ENCODE data around the gene NPIPB8. TPM values are rescaled to one million over a fixed set of nuclear protein-coding genes. Genes with fewer than 3 reads are reported as not detected.

NPIPB8 gene
- total RNA-seq: not detected in 2 replicates

DNA sequence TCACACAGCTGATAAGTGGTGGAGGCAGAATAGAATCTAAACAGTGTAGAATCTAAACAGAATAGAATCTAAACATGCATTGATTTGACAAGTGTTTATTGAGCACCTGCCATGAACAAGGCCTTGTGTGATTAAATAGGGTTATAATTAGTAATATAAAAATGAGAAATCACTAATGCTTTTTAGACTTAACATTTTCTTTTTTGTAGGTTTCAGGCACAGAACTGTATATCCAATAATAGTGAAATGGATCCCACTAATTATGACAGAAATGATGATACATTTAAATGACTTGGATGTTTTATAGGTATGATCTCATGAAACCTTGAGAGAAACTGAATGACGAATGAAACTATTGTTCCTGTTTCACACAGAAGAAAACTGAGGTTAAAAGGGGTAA, at the start of gene NPIPB8:
Gene NPIPB8, plus strand, starts transcription at position 301 of the 400 bp plus-strand sequence. CDS start 296 bp downstream, outside the sequence.

DNA sequence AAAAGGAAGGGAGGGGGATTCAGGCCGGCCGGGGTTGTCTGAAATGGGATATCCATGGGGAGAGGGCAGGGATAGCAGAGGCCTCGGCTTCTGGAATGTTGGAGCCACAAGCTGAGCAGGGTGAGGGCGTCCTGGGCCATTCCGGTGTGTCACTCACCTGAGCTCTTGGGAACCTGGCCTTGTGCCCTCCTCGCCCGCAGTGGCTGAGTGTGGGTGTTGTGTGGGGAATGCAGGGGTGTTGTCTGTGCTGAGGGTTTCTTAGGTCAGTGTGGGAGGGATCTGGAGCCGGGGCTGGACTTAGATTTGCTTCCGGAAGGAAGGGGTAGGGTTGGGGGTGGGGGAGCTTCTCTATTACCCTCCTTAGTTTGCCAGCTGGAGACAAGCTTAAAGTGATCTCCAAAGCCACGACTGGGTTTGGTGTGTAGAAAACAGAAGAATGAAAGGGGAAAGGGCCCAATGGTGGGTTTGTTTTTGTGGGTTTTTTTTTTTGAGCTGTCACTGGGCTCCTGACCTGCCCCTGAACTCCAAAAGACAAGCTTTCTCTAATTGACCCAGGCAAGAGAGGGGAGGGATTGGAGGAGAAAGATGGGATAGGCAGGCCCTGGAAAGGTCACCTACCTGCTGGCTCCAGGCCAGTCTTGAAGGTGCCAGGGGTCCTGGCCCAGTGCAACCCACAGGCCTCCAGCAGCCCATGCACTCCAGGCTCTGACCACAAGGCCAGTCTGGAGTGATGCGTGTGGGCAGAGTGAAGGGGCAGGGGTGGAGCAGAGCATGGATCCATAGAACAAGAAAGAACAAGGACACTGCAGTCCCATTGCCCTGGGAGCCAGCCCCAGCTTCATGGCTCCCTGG, 40.8 kb upstream of the NPIPB8 start, which contains the start of gene SULT1A2:
Gene SULT1A2, minus strand, starts transcription at position 211 of the 852 bp plus-strand sequence. CDS start 1,120 bp downstream, outside the sequence.

DNA sequence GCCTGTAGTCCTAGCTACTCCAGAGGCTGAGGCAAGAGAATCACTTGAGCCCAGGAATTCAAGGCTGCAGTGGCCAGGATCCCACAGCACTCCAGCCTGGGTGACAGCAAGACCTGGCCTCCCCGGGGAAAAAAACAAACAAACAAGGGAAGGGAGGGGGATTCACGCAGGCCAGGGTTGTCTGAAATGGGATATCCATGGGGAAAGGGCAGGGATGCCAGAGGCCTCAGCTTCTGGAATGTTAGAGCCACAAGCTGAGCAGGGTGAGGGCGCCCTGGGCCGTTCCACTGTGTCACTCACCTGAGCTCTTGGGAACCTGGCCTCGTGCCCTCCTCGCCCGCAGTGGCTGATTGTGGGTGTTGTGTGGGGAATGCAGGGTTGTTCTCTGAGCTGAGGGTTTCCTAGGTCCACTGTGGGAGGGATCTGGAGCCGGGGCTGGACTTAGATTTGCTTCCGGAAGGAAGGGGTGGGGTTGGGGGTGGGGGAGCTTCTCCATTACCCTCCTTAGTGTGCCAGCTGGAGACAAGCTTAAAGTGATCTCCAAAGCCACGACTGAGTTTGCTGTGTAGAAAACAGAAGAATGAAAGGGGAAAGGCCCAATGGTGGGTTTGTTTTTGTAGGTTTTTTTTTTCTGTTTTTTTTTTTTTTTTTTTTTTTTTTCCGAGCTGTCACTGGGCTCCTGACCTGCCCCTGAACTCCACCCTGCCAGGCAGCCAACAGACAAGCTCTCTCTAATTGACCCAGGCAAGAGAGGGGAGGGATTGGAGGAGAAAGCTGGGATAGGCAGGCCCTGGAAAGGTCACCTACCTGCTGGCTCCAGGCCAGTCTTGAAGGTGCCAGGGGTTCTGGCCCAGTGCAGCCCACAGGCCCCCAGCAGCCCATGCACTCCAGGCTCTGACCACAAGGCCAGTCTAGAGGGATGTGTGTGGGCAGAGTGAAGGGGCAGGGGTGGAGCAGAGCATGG, 28.0 kb upstream of the NPIPB8 start, which contains the start of gene SULT1A1:
Gene SULT1A1, minus strand, starts transcription at position 414 of the 964 bp plus-strand sequence. CDS start 1,189 bp downstream, outside the sequence.

Other genes starting within 250 kb of the NPIPB8 start
- 75.4 and 111 TPM in 2 replicates for gene EIF3CL, start 234.2 kb upstream of the NPIPB8 start, total RNA-seq
- gene NPIPB7, start 165.7 kb upstream of the NPIPB8 start, total RNA-seq: not detected in 2 replicates
- 19.6 and 29.8 TPM in 2 replicates for gene CLN3, start 146.0 kb upstream of the NPIPB8 start, total RNA-seq
- gene APOBR, start 143.4 kb upstream of the NPIPB8 start, total RNA-seq: not detected in 2 replicates
- not detected in 2 replicates for gene IL27, start 131.2 kb upstream of the NPIPB8 start, total RNA-seq
- gene NUPR1, start 99.1 kb upstream of the NPIPB8 start, total RNA-seq: 12.5 and 13.5 TPM in 2 replicates
- gene SGF29, start 84.1 kb upstream of the NPIPB8 start, total RNA-seq: 9.5 and 11.6 TPM in 2 replicates
- not detected in 2 replicates for gene SULT1A2, start 41.0 kb upstream of the NPIPB8 start, total RNA-seq
- 4.7 and 6.5 TPM in 2 replicates for gene SULT1A1, start 28.0 kb upstream of the NPIPB8 start, total RNA-seq
- 153 and 209 TPM in 2 replicates for gene EIF3C, start 73.4 kb downstream of the NPIPB8 start, total RNA-seq
- not detected in 2 replicates for gene NPIPB9, start 113.7 kb downstream of the NPIPB8 start, total RNA-seq
- gene ATXN2L, start 184.9 kb downstream of the NPIPB8 start, total RNA-seq: 81.7 and 88.1 TPM in 2 replicates
- gene TUFM, start 208.3 kb downstream of the NPIPB8 start, total RNA-seq: 216 and 232 TPM in 2 replicates
- 17.5 and 20.6 TPM in 2 replicates for gene SH2B1, start 225.8 kb downstream of the NPIPB8 start, total RNA-seq
- gene ATP2A1, start 240.4 kb downstream of the NPIPB8 start, total RNA-seq: not detected in 2 replicates